H1 (cell line): Measurements from ENCODE around the gene SMIM28. TPM values are rescaled to one million over a fixed set of nuclear protein-coding genes. Genes with fewer than 3 reads are reported as not detected.

Experiments used
- CTCF ChIA-PET: fragments of 300-600 bp; sonication (Branson Sonifier 250); formaldehyde crosslinking; loops from one replicate; lab custom pipeline; 2021; ENCODE audit not compliant: partially characterized antibody; lab: Charles Lee
- POLR2A ChIA-PET: fragments of 300-600 bp; sonication (Branson Sonifier 250); formaldehyde crosslinking; loops from one replicate; lab custom pipeline; 2021; ENCODE audit warnings: inconsistent platforms; ENCODE audit not compliant: partially characterized antibody; lab: Charles Lee
- DNase-seq, 2 experiments: peaks; one replicate each; pipeline versions ENCODE4 v3.0.0 to v3.0.0-alpha.2; 2010 to 2022; ENCODE audit warnings: low spot score in 2 of 2, low read depth in 1 of 2, mixed read lengths in 1 of 2
- FAIRE-seq: peaks from 2 replicates; lab custom pipeline; 2011; peaks lifted over from hg19 to GRCh38; lab: Jason Lieb, UNC
- H2AFZ ChIP-seq: 2 replicates; pipeline ENCODE4 v1.8.1; 2012; ENCODE audit warnings: low read length, inconsistent platforms
- H2AK5ac ChIP-seq: 2 replicates; pipeline ENCODE4 v1.6.1; 2013; ENCODE audit warnings: low read depth, low read length
- H2BK120ac ChIP-seq: replicated peaks from 2 replicates; pipeline ENCODE3; 2013; ENCODE audit warnings: low read depth, low read length, inconsistent platforms
- H2BK12ac ChIP-seq: 2 replicates; pipeline ENCODE4 v1.6.1; 2013; ENCODE audit warnings: low read depth, low read length
- H2BK15ac ChIP-seq: 2 replicates; pipeline ENCODE4 v1.6.1; 2013; ENCODE audit warnings: low read length
- H2BK20ac ChIP-seq: 2 replicates; pipeline ENCODE4 v1.6.1; 2013; ENCODE audit warnings: low read length
- H2BK5ac ChIP-seq: 2 replicates; pipeline ENCODE4 v1.6.1; 2013; ENCODE audit warnings: low read depth, low read length
- H3K14ac ChIP-seq: 2 replicates; pipeline ENCODE4 v1.6.1; 2013; ENCODE audit warnings: inconsistent platforms; ENCODE audit not compliant: insufficient read length
- H3K18ac ChIP-seq: 2 replicates; pipeline ENCODE4 v1.6.1; 2013; ENCODE audit warnings: low read length; ENCODE audit errors: extremely low read depth
- H3K23ac ChIP-seq: 2 replicates; pipeline ENCODE4 v1.6.1; 2013; ENCODE audit warnings: inconsistent platforms; ENCODE audit not compliant: insufficient read length
- H3K23me2 ChIP-seq: 2 replicates; pipeline ENCODE4 v1.6.1; 2013; ENCODE audit warnings: low read depth, low read length
- H3K27ac ChIP-seq: 2 replicates; pipeline ENCODE4 v1.6.1; 2011; ENCODE audit warnings: low read depth, low read length, inconsistent platforms
- H3K27me3 ChIP-seq, 4 experiments: replicated peaks in 1 of 4; 1 replicate in 1 of 4; 2 replicates in 3 of 4; pipeline versions ENCODE4 v1.6.1 to v1.8.1; 2011 to 2013; ENCODE audit warnings: low read length in 3 of 4, mild to moderate bottlenecking in 3 of 4, inconsistent platforms in 2 of 4, mixed read lengths in 2 of 4, moderate library complexity in 1 of 4; ENCODE audit not compliant: control insufficient read depth in 3 of 4, insufficient read depth in 3 of 4; ENCODE audit errors: extremely low read depth in 1 of 4
- H3K36me3 ChIP-seq, 4 experiments: 2 replicates each; pipeline versions ENCODE4 v1.6.1 to v1.8.1; 2011 to 2013; ENCODE audit warnings: mild to moderate bottlenecking in 4 of 4, low read length in 3 of 4, moderate library complexity in 2 of 4, control low read depth in 1 of 4, inconsistent platforms in 1 of 4; ENCODE audit not compliant: insufficient read depth in 4 of 4, control insufficient read depth in 2 of 4
- H3K4ac ChIP-seq: replicated peaks from 2 replicates; pipeline ENCODE3; 2013; ENCODE audit warnings: low read length, low read depth, mixed read lengths, inconsistent platforms; ENCODE audit not compliant: insufficient read length
- H3K4me1 ChIP-seq, 4 experiments: replicated peaks in 1 of 4; 1 replicate in 1 of 4; 2 replicates in 3 of 4; pipeline versions ENCODE4 v1.6.1 to v1.8.1; 2011 to 2013; ENCODE audit warnings: low read length in 3 of 4, inconsistent platforms in 2 of 4, mixed read lengths in 1 of 4; ENCODE audit not compliant: insufficient read depth in 4 of 4, control insufficient read depth in 3 of 4
- H3K4me2 ChIP-seq, 2 experiments: 2 replicates each; pipeline versions ENCODE4 v1.6.1 to v1.8.1; 2011 to 2013; ENCODE audit warnings: low read depth in 2 of 2, low read length in 2 of 2, control low read depth in 1 of 2, inconsistent platforms in 1 of 2, mild to moderate bottlenecking in 1 of 2; ENCODE audit not compliant: insufficient read depth in 1 of 2
- H3K4me3 ChIP-seq, 4 experiments: fragments of 200-600, 300-600 bp in 1 of 4; sonication (generic), shearing (Covaris generic), sonication (Bioruptor Twin) in 1 of 4; 2 replicates each; pipeline versions ENCODE4 v1.5.1 to v1.8.1; 2011 to 2016; ENCODE audit warnings: low read length in 4 of 4, low read depth in 3 of 4, control low read depth in 2 of 4, inconsistent platforms in 2 of 4, mild to moderate bottlenecking in 2 of 4, mixed read lengths in 1 of 4, moderate library complexity in 1 of 4; ENCODE audit not compliant: insufficient read depth in 2 of 4; ENCODE audit errors: extremely low read depth in 1 of 4
- H3K56ac ChIP-seq: replicated peaks from 2 replicates; pipeline ENCODE3; 2013; ENCODE audit warnings: low read depth, mild to moderate bottlenecking, mixed read lengths, low read length, inconsistent platforms; ENCODE audit not compliant: insufficient read length
- H3K79me1 ChIP-seq: 2 replicates; pipeline ENCODE4 v1.6.1; 2013; ENCODE audit warnings: low read depth, low read length, control low read depth
- H3K79me2 ChIP-seq, 2 experiments: 2 replicates each; pipeline versions ENCODE4 v1.6.1 to v1.8.1; 2012 to 2013; ENCODE audit warnings: low read length in 2 of 2, mild to moderate bottlenecking in 2 of 2, inconsistent platforms in 1 of 2; ENCODE audit not compliant: insufficient read depth in 2 of 2, control insufficient read depth in 1 of 2
- H3K9ac ChIP-seq, 4 experiments: replicated peaks in 1 of 4; 1 replicate in 1 of 4; 2 replicates in 3 of 4; pipeline versions ENCODE4 v1.6.1 to v1.8.1; 2011 to 2013; ENCODE audit warnings: low read depth in 3 of 4, low read length in 3 of 4, control low read depth in 2 of 4, mild to moderate bottlenecking in 2 of 4, moderate library complexity in 2 of 4, inconsistent platforms in 1 of 4; ENCODE audit errors: extremely low read depth in 1 of 4
- H3K9me3 ChIP-seq, 2 experiments: 2 replicates each; pipeline versions ENCODE4 v1.6.1 to v1.8.1; 2012 to 2013; ENCODE audit warnings: mild to moderate bottlenecking in 2 of 2, moderate library complexity in 2 of 2, control low read depth in 1 of 2, inconsistent platforms in 1 of 2, low read depth in 1 of 2, low read length in 1 of 2, mixed read lengths in 1 of 2; ENCODE audit not compliant: insufficient read depth in 2 of 2
- H4K20me1 ChIP-seq, 2 experiments: replicated peaks in 1 of 2; 2 replicates each; pipeline versions ENCODE3 to v1.8.1; 2011 to 2013; ENCODE audit warnings: inconsistent platforms in 2 of 2, low read length in 2 of 2, mild to moderate bottlenecking in 1 of 2; ENCODE audit not compliant: insufficient read depth in 2 of 2, control insufficient read depth in 1 of 2
- H4K5ac ChIP-seq: 2 replicates; pipeline ENCODE4 v1.6.1; 2013; ENCODE audit warnings: low read length, low read depth, mixed read lengths, inconsistent platforms; ENCODE audit not compliant: insufficient read length
- H4K8ac ChIP-seq: 2 replicates; pipeline ENCODE4 v1.8.0; 2013; ENCODE audit warnings: mild to moderate bottlenecking, moderate library complexity, low read length, inconsistent platforms; ENCODE audit not compliant: insufficient read depth; ENCODE audit errors: extremely low read depth
- H4K91ac ChIP-seq: replicated peaks from 2 replicates; pipeline ENCODE3; 2013; ENCODE audit warnings: low read length, mixed read lengths, inconsistent platforms; ENCODE audit not compliant: insufficient read length
- HDAC2 ChIP-seq, 2 experiments: fragments of 300-600 bp in 1 of 2; sonication (generic) in 1 of 2; IDR thresholded peaks; 2 replicates each; pipeline ENCODE4 v1.6.1; 2011 to 2012; ENCODE audit warnings: low read depth in 2 of 2, low read length in 2 of 2, mild to moderate bottlenecking in 2 of 2, moderate library complexity in 2 of 2, borderline replicate concordance in 1 of 2, inconsistent platforms in 1 of 2
- KDM4A ChIP-seq: IDR thresholded peaks from one replicate; pipeline ENCODE4 v1.7.1; 2012; ENCODE audit warnings: low read depth, mild to moderate bottlenecking, moderate library complexity, low read length, inconsistent platforms; ENCODE audit not compliant: severe bottlenecking
- MAFK ChIP-seq: IDR thresholded peaks from 2 replicates; pipeline ENCODE4 v1.6.1; 2012; ENCODE audit warnings: low read depth, mild to moderate bottlenecking, improper control_type of control experiment, low read length
- NRF1 ChIP-seq: IDR thresholded peaks from 2 replicates; pipeline ENCODE4 v1.6.1; 2011; ENCODE audit warnings: mild to moderate bottlenecking, low read depth, low read length, improper control_type of control experiment
- POLR2AphosphoS5 ChIP-seq: IDR thresholded peaks from 2 replicates; pipeline ENCODE4 v1.6.1; 2011; ENCODE audit warnings: low read depth, low read length
- SIRT6 ChIP-seq: IDR thresholded peaks from one replicate; pipeline ENCODE4 v1.7.1; 2012; ENCODE audit warnings: low read length, inconsistent platforms
- SP2 ChIP-seq: IDR thresholded peaks from 2 replicates; pipeline ENCODE4 v1.6.1; 2012; ENCODE audit warnings: mild to moderate bottlenecking, low read length, inconsistent platforms
- TAF7 ChIP-seq: optimal IDR thresholded peaks from 2 replicates; pipeline ENCODE3; 2011; ENCODE audit warnings: low read depth, mild to moderate bottlenecking, inconsistent platforms, low read length, moderate library complexity, borderline replicate concordance
- TEAD4 ChIP-seq: IDR thresholded peaks from 2 replicates; pipeline ENCODE4 v1.6.1; 2012; ENCODE audit warnings: low read depth, low read length, inconsistent platforms, mixed read lengths
- ZNF274 ChIP-seq: IDR thresholded peaks from 2 replicates; pipeline ENCODE4 v1.7.0; 2012; ENCODE audit warnings: low read length, borderline replicate concordance; ENCODE audit errors: extremely low read depth
- WGBS, 2 experiments: shearing (Covaris generic) in 1 of 2; methylation state at CpG; one replicate each; pipeline versions ENCODE4 v1.1.6 to v1.1.7; 2013 to 2015; ENCODE audit warnings: low lambda C conversion rate in 2 of 2, mixed read lengths in 2 of 2, inconsistent platforms in 1 of 2, low coverage in 1 of 2, missing lambda C conversion rate in 1 of 2; ENCODE audit not compliant: insufficient replicate concordance in 2 of 2, insufficient coverage in 1 of 2, insufficient read length in 1 of 2; ENCODE audit errors: extremely low coverage in 1 of 2, missing lambda C conversion rate in 1 of 2; 5-methylcytosine and 5-hydroxymethylcytosine counted together
- polyA plus RNA-seq, 7 experiments: library from polyadenylated mRNA; depleted of rRNA in 3 of 7; stranded (reverse) in 5 of 7; unstranded in 2 of 7; fragments of >200 nt in 5 of 7; fragments of 200-250 nt in 2 of 7; gene quantifications; 1 replicate in 5 of 7; 2 replicates in 1 of 7; 4 replicates in 1 of 7; pipeline versions ENCODE4 v1.2.1 to v1.2.3, GENCODE V29; 2011 to 2013; ENCODE audit warnings: missing spikeins in 2 of 7, mixed read lengths in 2 of 7
- total RNA-seq: library from RNA; stranded (reverse); fragmentation: NEBNext Ultra II Directional; extraction: Animal tissue kit (Norgen Biotek cat#: 25700); gene quantifications from 2 replicates; pipeline ENCODE4 v1.2.1, GENCODE V29; 2021
- TF ChIP-seq, protein P1 (sequence below): IDR thresholded peaks from 2 replicates; pipeline ENCODE4 v1.6.1; 2011; ENCODE audit warnings: low read length, improper control_type of control experiment

Gene SMIM28
- total and polyA plus RNA-seq, 2 of the 8 experiments (the other 6 are each of a cell fraction or from before 2014, with no cell fraction given): not detected

DNA sequence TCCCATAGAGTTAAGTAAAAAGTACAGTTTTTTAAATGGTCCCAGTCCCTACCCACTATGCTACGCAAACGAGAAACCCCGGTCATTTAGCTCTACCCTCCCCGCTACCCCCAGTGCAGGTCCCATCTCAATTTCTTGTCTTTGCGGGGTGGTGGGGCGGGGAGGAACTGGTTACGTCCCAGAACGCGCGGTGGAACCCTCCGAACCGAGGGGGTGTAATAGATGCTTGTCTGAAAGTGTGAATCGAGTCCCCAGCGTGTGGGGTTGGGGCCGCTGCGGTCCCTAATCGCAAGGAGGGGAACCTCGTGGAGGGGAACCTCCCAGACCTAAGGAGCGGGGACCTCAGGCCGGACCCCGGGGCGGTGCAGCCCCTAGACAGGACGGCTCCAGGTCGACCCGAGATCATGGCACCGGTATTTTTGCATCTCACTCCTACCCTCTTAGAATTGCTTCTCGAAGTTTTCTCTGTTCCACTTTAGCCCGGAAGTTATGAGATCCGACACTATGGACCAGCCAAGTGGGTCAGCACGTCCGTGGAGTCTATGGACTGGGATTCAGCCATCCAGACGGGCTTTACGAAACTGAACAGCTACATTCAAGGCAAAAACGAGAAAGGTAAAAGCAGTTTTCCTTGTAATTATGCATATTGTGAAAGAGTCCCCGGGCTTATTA is 27.1 kb downstream of the SMIM28 start:
- H3K4me2 ChIP-seq: peak overlapping the region; percentile 74 to 86
- DNase-seq: peak in 1 of 2 experiments; percentile 64
- peak overlapping the region; percentile 58; the same call in 1 of the 2 replicates for H2AFZ ChIP-seq
- ChIA-PET CTCF (interaction anchor here (0.6 to 4.2 kb wide), 22 partner anchors 10 to 406 kb away, joined by 3 to 35 read pairs (median 3); no protein-coding TSS in a partner anchor), POLR2A (interaction anchor here (0.8 to 3.0 kb wide), 7 partner anchors 10 to 365 kb away, joined by 3 to 12 read pairs (median 4); no protein-coding TSS in a partner anchor)
- no peak overlapping the region for H4K91ac ChIP-seq
- no peak overlapping the region for H4K5ac ChIP-seq
- H3K4ac ChIP-seq: no peak overlapping the region
- WGBS, 2 experiments: 12% methylated on average over 35 of the region's 35 CpGs; no CpG with 5 or more reads in 1 of the 2 experiments
- peak overlapping the region; percentile 39; the same call in 1 of the 2 replicates for H2BK5ac ChIP-seq
- no peaks in the 10 kb centered on the region for H3K79me2 ChIP-seq
- no peak overlapping the region for H2BK15ac ChIP-seq
- H3K27ac ChIP-seq: no peak overlapping the region
- H3K27me3 ChIP-seq: no peaks in the 10 kb centered on the region; a peak in 1 of 7 replicates
- H4K8ac ChIP-seq: peak overlapping the region; percentile 81
- H2BK120ac ChIP-seq: no peak overlapping the region
- peak overlapping the region; percentile 57 to 86 (median 82) for H3K4me3 ChIP-seq
- H3K14ac ChIP-seq: no peak overlapping the region
- H3K18ac ChIP-seq: no peak overlapping the region; the same call in 1 of the 2 replicates
- H3K23me2 ChIP-seq: peaks cover 6% of the 10 kb centered on the region; the same call in 1 of the 2 replicates
- no peaks in the 10 kb centered on the region for H4K20me1 ChIP-seq
- peaks cover 2 to 32% (median 13%) of the 10 kb centered on the region in 4 experiments; a peak in 6 of 8 replicates for H3K36me3 ChIP-seq
- peaks cover 0 to 3% (median 0%) of the 10 kb centered on the region in 4 experiments; a peak in 3 of 7 replicates for H3K4me1 ChIP-seq
- no peaks in the 10 kb centered on the region for H3K9me3 ChIP-seq
- no peak overlapping the region for H2BK20ac ChIP-seq
- no peaks in the 10 kb centered on the region; the same call in 1 of the 2 replicates for H3K79me1 ChIP-seq
- peak overlapping the region; percentile 47 to 71 (median 60); a peak in 6 of 7 replicates for H3K9ac ChIP-seq
- H3K56ac ChIP-seq: peak overlapping the region; percentile 12
- no peak overlapping the region for H2BK12ac ChIP-seq
- no peak overlapping the region for H3K23ac ChIP-seq
- H2AK5ac ChIP-seq: no peak overlapping the region
- no peak for FAIRE-seq
- no peak for TF ChIP-seq TAF7
- no peak for TF ChIP-seq POLR2AphosphoS5
- no peak for TF ChIP-seq HDAC2 (IDR thresholded peaks at IDR 0.05; ENCODE audit: borderline replicate concordance in 1 of 2, low read depth in 2 of 2, low read length in 2 of 2)
- TF ChIP-seq MAFK: no peak
- no peak for TF ChIP-seq TEAD4
- no peak for TF ChIP-seq SP2
- TF ChIP-seq SIRT6: no peak
- TF ChIP-seq, protein P1, sequence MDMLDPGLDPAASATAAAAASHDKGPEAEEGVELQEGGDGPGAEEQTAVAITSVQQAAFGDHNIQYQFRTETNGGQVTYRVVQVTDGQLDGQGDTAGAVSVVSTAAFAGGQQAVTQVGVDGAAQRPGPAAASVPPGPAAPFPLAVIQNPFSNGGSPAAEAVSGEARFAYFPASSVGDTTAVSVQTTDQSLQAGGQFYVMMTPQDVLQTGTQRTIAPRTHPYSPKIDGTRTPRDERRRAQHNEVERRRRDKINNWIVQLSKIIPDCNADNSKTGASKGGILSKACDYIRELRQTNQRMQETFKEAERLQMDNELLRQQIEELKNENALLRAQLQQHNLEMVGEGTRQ: no peak
- no peak for TF ChIP-seq ZNF274
- peak; percentile 17 for TF ChIP-seq KDM4A
- TF ChIP-seq NRF1: no peak
